Colonic mucosa (tissue), 4 donors: ENCODE data around the gene MESP1. TPM values are rescaled to one million over a fixed set of nuclear protein-coding genes. Genes with fewer than 3 reads are reported as not detected.
A peak's percentile ranks its signal among the peaks of the same experiment; 100 is the strongest.

Experiments
- DNase-seq: peaks from one replicate; pipeline ENCODE4 v3.0.0-alpha.2; 2020
- H3K27ac ChIP-seq: fragments of 200-600 bp; one replicate; pipeline ENCODE4 v1.8.0; 2021
- H3K27me3 ChIP-seq: fragments of 200-600 bp; one replicate; pipeline ENCODE4 v1.8.0; 2021
- H3K36me3 ChIP-seq: fragments of 200-600 bp; one replicate; pipeline ENCODE4 v1.8.0; 2021
- H3K4me1 ChIP-seq: fragments of 200-600 bp; one replicate; pipeline ENCODE4 v1.8.0; 2021; ENCODE audit warnings: mild to moderate bottlenecking
- H3K4me3 ChIP-seq: fragments of 200-600 bp; one replicate; pipeline ENCODE4 v1.8.0; 2021
- H3K9ac ChIP-seq, 2 donors: one replicate each; pipeline ENCODE4 v1.7.0; 2013; ENCODE audit warnings: control low read depth in 2 of 2, low read depth in 2 of 2, low read length in 2 of 2
- H3K9me3 ChIP-seq: fragments of 200-600 bp; one replicate; pipeline ENCODE4 v1.8.0; 2021
- intact Hi-C: fragments of 100-400 bp; cut with DNase I; formaldehyde crosslinking; loops from one replicate; pipeline ENCODE4 v1.14.1; 2022
- total RNA-seq, 2 donors: library from RNA; stranded (reverse); fragmentation: NEBNext Ultra II Directional in 1 of 2; extraction: Animal tissue kit (Norgen Biotek cat#: 25700) in 1 of 2; gene quantifications; one replicate each; pipeline ENCODE4 v1.2.1, GENCODE V29; 2021
- TF ChIP-seq, protein P1 (sequence below): fragments of 200-600 bp; IDR thresholded peaks from one replicate; pipeline ENCODE4 v1.8.0; 2022; ENCODE audit warnings: antibody characterized with exemption, mild to moderate bottlenecking
- donor health status: healthy.
- donor health status: DM: no; HTN: no; CAD: no.
- donor health status: DM: no; HTN: no; CAD: no.

MESP1 gene
- total RNA-seq, 2 donors from 2014 or later = 10.5 to 11.1 TPM

DNA sequence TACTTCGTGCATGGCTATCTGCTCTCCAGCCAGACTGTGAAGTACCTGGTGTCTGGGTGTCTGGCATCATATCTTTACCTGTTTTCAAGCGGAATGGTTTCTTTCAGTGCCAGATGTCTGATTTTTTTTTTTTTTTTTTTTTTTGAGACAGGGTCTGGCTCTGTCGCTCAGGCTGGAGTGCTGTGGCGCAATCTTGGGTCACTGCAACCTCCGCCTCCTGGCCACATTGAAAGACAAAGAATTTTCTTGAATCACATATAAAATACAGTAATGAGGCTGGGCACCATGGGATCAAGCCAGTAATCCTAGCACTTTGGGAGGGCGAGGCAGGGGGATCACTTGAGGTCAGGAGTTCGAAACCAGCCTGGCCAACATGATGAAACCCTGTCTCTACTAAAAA lies 2.8 kb upstream of the MESP1 start:
- TF ChIP-seq, protein P1, sequence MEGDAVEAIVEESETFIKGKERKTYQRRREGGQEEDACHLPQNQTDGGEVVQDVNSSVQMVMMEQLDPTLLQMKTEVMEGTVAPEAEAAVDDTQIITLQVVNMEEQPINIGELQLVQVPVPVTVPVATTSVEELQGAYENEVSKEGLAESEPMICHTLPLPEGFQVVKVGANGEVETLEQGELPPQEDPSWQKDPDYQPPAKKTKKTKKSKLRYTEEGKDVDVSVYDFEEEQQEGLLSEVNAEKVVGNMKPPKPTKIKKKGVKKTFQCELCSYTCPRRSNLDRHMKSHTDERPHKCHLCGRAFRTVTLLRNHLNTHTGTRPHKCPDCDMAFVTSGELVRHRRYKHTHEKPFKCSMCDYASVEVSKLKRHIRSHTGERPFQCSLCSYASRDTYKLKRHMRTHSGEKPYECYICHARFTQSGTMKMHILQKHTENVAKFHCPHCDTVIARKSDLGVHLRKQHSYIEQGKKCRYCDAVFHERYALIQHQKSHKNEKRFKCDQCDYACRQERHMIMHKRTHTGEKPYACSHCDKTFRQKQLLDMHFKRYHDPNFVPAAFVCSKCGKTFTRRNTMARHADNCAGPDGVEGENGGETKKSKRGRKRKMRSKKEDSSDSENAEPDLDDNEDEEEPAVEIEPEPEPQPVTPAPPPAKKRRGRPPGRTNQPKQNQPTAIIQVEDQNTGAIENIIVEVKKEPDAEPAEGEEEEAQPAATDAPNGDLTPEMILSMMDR = no peak
- Histone ChIP-seq H3K27ac (no peak overlapping the region), H3K36me3 (no peaks in the 10 kb centered on the region), H3K4me1 (peaks cover 3% of the 10 kb centered on the region), H3K4me3 (no peak overlapping the region), H3K9ac (no peak overlapping the region), H3K9me3 (no peaks in the 10 kb centered on the region), H3K27me3 (no peaks in the 10 kb centered on the region)
- DNase-seq = no peak
- intact Hi-C loops = no loop called here

DNA sequence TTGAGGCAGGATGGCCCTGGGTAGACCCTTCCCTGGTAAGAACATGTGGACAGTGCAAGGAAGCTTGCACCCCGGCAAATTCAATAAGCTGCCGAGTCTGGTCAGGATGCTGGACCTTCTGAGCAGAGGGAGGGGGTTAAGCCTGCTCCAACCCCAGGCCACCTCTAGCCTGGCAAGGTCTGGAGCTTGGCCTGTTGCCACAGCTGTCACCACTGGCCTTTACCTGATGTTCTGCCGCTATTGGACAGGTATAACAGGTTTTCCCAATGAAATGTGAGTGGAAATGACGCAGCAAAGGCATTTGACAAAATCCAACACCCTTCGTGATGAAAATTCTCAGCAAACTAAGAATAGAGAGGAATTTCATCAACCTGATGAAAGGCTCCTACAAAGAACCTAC lies 699 bp upstream of the MESP1 start:
- no peak overlapping the region for H3K27ac ChIP-seq
- intact Hi-C loops = no loop called here
- no peak for DNase-seq

DNA sequence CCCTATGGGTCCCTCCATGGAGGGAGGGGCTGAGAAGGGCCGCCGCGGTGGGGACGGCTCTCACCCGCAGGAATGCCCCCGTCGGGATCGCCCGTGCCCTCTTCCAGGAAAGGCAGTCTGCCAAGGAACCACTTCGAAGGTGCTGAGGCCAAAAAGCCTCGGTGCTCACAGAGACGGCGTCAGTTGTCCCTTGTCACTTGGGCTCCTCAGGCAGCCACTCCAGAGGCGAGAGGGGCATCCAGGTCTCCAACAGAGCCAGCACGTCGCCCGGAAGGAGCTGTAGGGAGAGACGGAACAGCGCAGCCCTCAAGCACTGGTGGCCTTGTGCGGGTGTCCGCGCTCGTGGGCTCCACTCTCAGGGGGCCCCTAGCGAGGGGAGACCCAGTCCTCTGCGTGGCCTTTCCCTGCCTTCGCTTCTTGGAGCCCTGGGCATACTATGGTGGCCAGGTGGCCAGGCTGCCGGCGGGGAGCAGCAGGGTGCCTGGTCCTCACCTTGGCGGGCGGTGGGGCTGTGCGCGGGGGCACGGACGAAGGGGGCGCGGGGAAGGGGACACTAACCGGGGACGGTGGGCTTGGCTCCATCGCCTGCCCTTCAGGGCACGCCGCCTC lies 994 bp downstream of the MESP1 start:
- H3K4me3 ChIP-seq = peak overlapping the region; percentile 77
- no peaks in the 10 kb centered on the region for H3K27me3 ChIP-seq
- H3K9me3 ChIP-seq = no peaks in the 10 kb centered on the region
- H3K4me1 ChIP-seq = peaks cover 7% of the 10 kb centered on the region
- intact Hi-C loops = loop anchor here (10.0 kb wide), 1 partner anchor 325 kb away; no protein-coding TSS in a partner anchor
- TF ChIP-seq, protein P1 = no peak
- H3K9ac ChIP-seq = peak overlapping the region; percentile 71 to 85
- H3K36me3 ChIP-seq = no peaks in the 10 kb centered on the region
- no peak overlapping the region for H3K27ac ChIP-seq
- no peak for DNase-seq

More for the DNA sequence above, 699 bp upstream of the MESP1 start:
- H3K4me1 ChIP-seq = peaks cover 7% of the 10 kb centered on the region
- H3K27me3 ChIP-seq = no peaks in the 10 kb centered on the region
- TF ChIP-seq, protein P1 = no peak
- H3K4me3 ChIP-seq = no peak overlapping the region
- H3K9ac ChIP-seq = peak overlapping the region in 1 of 2 donors; percentile 71
- no peaks in the 10 kb centered on the region for H3K36me3 ChIP-seq
- H3K9me3 ChIP-seq = no peaks in the 10 kb centered on the region

DNA sequence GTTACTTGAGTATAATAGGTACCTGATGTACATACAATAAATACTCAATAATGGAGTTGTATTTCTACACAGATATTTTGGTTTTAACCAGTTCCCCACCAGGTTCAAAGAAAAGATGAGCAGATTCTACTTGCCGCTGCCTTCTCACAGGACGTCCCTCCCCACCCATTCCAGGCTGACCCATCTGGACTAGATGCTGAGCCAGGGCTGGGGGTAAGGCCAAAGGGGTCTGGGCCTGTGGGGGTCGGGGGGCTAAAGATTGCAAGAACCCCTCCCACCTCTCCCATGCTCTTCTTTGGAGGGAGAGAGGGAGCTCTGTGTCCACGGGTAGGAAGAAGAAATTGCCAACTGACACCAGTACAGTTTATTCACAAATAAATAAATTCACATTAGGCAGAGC lies 1.5 kb downstream of the MESP1 start:
- no peaks in the 10 kb centered on the region for H3K9me3 ChIP-seq
- H3K9ac ChIP-seq = peak overlapping the region in 1 of 2 donors; percentile 71
- peaks cover 7% of the 10 kb centered on the region for H3K4me1 ChIP-seq
- no peak overlapping the region for H3K4me3 ChIP-seq
- no peaks in the 10 kb centered on the region for H3K36me3 ChIP-seq
- H3K27me3 ChIP-seq = no peaks in the 10 kb centered on the region
- no peak overlapping the region for H3K27ac ChIP-seq
- TF ChIP-seq, protein P1 = no peak
- DNase-seq = no peak
- intact Hi-C loops = loop anchor here (10.0 kb wide), 1 partner anchor 325 kb away; no protein-coding TSS in a partner anchor

DNA sequence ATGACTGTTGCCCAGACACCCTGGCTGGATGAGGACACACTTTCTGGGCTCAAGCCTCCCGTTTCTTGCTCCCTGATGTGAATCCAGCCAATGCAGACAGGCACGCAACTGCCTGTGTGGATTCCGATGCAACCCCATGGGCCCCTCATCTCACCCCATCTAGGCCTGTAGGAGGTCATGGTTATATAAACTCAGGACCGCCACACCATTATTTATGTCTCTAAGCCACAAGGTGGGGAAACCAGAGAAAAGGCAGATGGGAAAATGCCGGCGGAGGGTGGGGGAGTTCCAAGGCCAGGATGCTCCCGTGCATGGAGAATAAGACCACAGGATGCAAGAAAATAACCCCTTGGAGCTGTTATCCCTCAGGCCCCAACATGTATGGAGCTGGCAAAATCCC lies 2.0 kb downstream of the MESP1 start:
- intact Hi-C loops = loop anchor here (10.0 kb wide), 1 partner anchor 326 kb away; no protein-coding TSS in a partner anchor
- TF ChIP-seq, protein P1 = no peak

More for the DNA sequence above, 2.0 kb downstream of the MESP1 start:
- H3K27ac ChIP-seq = no peak overlapping the region
- H3K4me1 ChIP-seq = peaks cover 7% of the 10 kb centered on the region
- H3K36me3 ChIP-seq = no peaks in the 10 kb centered on the region
- DNase-seq = no peak
- H3K9ac ChIP-seq = no peak overlapping the region
- no peak overlapping the region for H3K4me3 ChIP-seq
- no peaks in the 10 kb centered on the region for H3K9me3 ChIP-seq
- no peaks in the 10 kb centered on the region for H3K27me3 ChIP-seq
